Bronchial epithelial cell (primary cell): ENCODE measurements around the gene EPHB3. TPM values are rescaled to one million over a fixed set of nuclear protein-coding genes. Genes with fewer than 3 reads are reported as not detected.

Source experiments
- DNase-seq: peaks from one replicate; pipeline ENCODE4 v3.0.0-alpha.2; 2010; ENCODE audit warnings: low read depth
- FAIRE-seq: peaks from 2 replicates; lab custom pipeline; 2011; peaks lifted over from hg19 to GRCh38; lab: Jason Lieb, UNC
- H3K27me3 ChIP-seq: 2 replicates; pipeline ENCODE4 v1.5.1; 2011; ENCODE audit warnings: low read length; ENCODE audit not compliant: control insufficient read depth, insufficient read depth
- H3K36me3 ChIP-seq: 2 replicates; pipeline ENCODE4 v1.5.1; 2011; ENCODE audit warnings: low read length; ENCODE audit not compliant: control insufficient read depth, insufficient read depth
- H3K4me3 ChIP-seq: 2 replicates; pipeline ENCODE4 v1.5.1; 2011; ENCODE audit warnings: mild to moderate bottlenecking, low read depth, low read length, control low read depth
- total RNA-seq: library from RNA; depleted of rRNA; stranded (reverse); fragments of >200 nt; gene quantifications from 2 replicates; pipeline ENCODE4 v1.2.1, GENCODE V29; 2014
- TF ChIP-seq, protein P1 (sequence below): IDR thresholded peaks from 2 replicates; pipeline ENCODE4 v1.5.1; 2011; ENCODE audit warnings: mild to moderate bottlenecking, moderate library complexity, low read length, control low read depth, inconsistent platforms; ENCODE audit not compliant: insufficient read depth, severe bottlenecking

Gene EPHB3
- total RNA-seq, 1 donor from 2014 or later: 9.2 TPM

DNA sequence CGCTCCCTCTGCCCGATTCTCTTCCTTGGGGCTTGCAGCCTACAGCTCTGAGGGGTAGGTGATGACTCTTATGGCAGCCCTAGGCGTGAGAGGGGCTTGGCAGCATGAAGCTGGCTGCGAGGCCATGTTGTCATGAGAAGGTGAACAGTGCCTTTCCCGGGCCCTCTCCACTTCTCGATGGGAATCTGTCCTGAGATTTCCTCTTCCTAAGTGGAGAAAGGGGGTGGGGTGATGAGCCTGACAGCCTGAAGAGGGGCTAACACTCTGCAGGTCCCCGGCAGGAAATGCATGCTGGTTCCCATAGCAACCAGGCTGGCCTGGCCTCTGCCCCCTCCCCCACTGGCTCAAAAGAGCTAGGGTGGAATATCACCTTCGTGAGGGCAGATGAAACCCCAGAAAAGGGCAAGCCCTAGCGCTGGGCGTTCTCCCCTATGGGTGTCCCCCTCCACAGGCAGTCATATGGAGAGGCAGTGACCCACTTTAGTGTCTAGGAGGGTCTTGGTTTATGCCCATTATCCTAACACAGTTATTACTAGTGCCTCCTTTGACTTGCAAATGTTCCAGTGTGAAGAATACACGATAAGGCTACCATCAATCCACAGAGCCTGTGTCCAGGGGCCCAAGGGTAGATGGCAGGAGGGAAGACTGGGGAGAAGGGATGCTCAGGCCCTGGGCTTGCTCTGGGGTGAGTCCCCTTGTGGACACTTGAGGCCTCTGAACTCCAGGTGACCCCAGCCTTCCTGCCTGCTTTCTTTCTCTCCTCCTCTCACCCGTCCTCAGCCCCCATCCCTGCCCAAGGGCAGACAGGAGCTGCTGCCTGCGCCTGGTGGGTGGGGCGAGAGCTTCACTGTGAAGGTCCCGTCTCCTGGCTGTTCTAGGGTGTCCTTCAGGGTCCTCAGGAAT, 13.2 kb downstream of the EPHB3 start:
- FAIRE-seq: no peak
- Histone ChIP-seq H3K4me3 (no peak overlapping the region), H3K27me3 (no peaks in the 10 kb centered on the region), H3K36me3 (peaks cover 26% of the 10 kb centered on the region)
- DNase-seq: no peak
- TF ChIP-seq, protein P1, sequence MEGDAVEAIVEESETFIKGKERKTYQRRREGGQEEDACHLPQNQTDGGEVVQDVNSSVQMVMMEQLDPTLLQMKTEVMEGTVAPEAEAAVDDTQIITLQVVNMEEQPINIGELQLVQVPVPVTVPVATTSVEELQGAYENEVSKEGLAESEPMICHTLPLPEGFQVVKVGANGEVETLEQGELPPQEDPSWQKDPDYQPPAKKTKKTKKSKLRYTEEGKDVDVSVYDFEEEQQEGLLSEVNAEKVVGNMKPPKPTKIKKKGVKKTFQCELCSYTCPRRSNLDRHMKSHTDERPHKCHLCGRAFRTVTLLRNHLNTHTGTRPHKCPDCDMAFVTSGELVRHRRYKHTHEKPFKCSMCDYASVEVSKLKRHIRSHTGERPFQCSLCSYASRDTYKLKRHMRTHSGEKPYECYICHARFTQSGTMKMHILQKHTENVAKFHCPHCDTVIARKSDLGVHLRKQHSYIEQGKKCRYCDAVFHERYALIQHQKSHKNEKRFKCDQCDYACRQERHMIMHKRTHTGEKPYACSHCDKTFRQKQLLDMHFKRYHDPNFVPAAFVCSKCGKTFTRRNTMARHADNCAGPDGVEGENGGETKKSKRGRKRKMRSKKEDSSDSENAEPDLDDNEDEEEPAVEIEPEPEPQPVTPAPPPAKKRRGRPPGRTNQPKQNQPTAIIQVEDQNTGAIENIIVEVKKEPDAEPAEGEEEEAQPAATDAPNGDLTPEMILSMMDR: no peak

DNA sequence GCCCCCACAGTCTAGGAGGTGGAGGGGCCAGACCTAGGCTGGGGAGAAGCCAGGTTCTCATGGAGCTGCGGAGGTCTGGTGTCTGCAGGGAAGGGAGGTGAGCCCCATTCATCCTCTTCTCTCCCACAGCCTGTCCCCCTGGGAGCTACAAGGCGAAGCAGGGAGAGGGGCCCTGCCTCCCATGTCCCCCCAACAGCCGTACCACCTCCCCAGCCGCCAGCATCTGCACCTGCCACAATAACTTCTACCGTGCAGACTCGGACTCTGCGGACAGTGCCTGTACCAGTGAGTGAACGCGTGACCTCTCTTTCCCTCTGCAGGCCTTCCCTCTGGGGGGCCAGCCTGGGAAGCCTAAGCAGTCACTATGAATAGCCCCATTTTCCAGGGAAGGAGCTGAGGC, 14.1 kb downstream of the EPHB3 start:
- Histone ChIP-seq H3K36me3 (peaks cover 31% of the 10 kb centered on the region), H3K27me3 (no peaks in the 10 kb centered on the region), H3K4me3 (no peak overlapping the region)
- DNase-seq (no peak), FAIRE-seq (no peak)
- TF ChIP-seq, protein P1: no peak

DNA sequence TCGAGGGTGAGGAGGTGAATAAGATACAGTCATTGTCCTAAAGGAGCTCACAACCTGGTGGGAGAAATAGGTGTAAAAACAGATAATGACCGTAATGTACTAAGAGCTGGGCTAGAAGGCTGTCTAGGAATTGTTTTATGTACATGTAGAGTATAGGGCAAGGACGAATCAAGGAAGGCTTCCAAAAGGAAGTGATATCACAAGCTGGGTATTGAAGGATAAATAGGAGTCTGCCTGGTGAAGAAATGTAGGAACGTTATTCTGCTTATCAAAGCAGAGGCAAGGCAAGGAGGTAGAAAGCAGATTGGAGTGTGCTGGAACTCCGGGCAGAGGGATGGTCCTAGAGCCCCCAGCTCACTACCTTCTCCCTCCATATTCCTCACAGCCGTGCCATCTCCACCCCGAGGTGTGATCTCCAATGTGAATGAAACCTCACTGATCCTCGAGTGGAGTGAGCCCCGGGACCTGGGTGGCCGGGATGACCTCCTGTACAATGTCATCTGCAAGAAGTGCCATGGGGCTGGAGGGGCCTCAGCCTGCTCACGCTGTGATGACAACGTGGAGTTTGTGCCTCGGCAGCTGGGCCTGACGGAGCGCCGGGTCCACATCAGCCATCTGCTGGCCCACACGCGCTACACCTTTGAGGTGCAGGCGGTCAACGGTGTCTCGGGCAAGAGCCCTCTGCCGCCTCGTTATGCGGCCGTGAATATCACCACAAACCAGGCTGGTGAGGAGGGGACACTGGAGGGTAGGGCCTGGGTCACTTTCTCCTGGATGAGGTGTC, 15.1 kb downstream of the EPHB3 start:
- Histone ChIP-seq H3K4me3 (no peak overlapping the region), H3K27me3 (no peaks in the 10 kb centered on the region), H3K36me3 (peaks cover 34% of the 10 kb centered on the region)
- TF ChIP-seq, protein P1: no peak
- DNase-seq (no peak), FAIRE-seq (no peak)

DNA sequence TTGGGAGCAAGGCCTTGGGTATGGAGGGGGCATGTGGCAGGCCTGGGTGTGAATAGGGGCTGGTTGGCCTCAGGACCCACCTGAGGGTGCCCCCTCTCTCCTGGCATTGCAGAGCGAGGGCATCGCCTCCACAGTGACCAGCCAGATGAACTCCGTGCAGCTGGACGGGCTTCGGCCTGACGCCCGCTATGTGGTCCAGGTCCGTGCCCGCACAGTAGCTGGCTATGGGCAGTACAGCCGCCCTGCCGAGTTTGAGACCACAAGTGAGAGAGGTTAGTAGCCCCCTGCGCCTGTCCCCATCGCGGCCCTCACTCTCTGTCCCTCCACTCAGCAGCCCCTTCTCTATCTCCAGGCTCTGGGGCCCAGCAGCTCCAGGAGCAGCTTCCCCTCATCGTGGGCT, 16.0 kb downstream of the EPHB3 start:
- DNase-seq: no peak
- Histone ChIP-seq H3K4me3 (no peak overlapping the region), H3K36me3 (peaks cover 33% of the 10 kb centered on the region), H3K27me3 (no peaks in the 10 kb centered on the region)
- TF ChIP-seq, protein P1: no peak
- FAIRE-seq: no peak

DNA sequence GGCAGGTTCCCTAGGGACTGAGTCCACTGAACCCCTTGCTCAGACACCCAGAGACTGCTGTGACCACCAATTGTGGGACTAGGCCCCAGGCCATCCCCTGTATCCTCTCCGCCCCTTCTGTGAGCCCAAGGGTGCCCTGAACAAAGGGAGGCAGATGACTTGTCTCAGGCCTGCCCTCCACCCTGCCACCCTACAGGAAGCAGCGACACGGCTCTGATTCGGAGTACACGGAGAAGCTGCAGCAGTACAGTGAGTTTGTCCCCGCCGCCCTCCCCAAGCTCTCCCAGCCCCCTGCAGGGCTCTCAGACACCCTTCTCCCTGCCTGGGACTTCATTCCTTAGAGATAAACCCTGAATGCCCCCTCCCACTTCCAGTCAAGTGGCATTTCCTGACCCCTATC, 16.6 kb downstream of the EPHB3 start:
- TF ChIP-seq, protein P1: no peak
- Histone ChIP-seq H3K27me3 (no peaks in the 10 kb centered on the region), H3K36me3 (peaks cover 30% of the 10 kb centered on the region), H3K4me3 (no peak overlapping the region)
- FAIRE-seq: no peak
- DNase-seq: no peak
